T follicular helper cell (primary cell): ENCODE measurements around the gene PAK6.

ENCODE experiments used
- DNase-seq: peaks from one replicate; pipeline ENCODE4 v3.0.0-alpha.2; 2020; ENCODE audit warnings: low read depth

PAK6 gene

GRCh38 chr15:40276927-40277326 lies 38.1 kb downstream of the PAK6 start:
- DNase-seq = no peak

- no peak for DNase-seq
Measured at GRCh38 chr15:40277471-40277870, 38.6 kb downstream of the PAK6 start.

GRCh38 chr15:40278026-40278425 lies 39.2 kb downstream of the PAK6 start:
- DNase-seq = no peak

GRCh38 chr15:40279437-40280141 lies 40.7 kb downstream of the PAK6 start:
- DNase-seq = peak; percentile 47

GRCh38 chr15:40280260-40281056 lies 41.6 kb downstream of the PAK6 start:
- no peak for DNase-seq

- no peak for DNase-seq
Measured at GRCh38 chr15:40281057-40281800, 42.4 kb downstream of the PAK6 start.

- DNase-seq = no peak
Measured at GRCh38 chr15:40281801-40282146, 42.9 kb downstream of the PAK6 start.

GRCh38 chr15:40282147-40282868 lies 43.4 kb downstream of the PAK6 start:
- peak; percentile 27 for DNase-seq

GRCh38 chr15:40282869-40283614 lies 44.2 kb downstream of the PAK6 start, which contains the start of gene ANKRD63:
Gene ANKRD63, minus strand, starts transcription at chr15:40283064. Its CDS starts 478 bp downstream, at chr15:40282586.
- no peak for DNase-seq

GRCh38 chr15:40283615-40284300 lies 44.9 kb downstream of the PAK6 start:
- DNase-seq = no peak

- DNase-seq = no peak
Measured at GRCh38 chr15:40285151-40285550, 46.3 kb downstream of the PAK6 start.

GRCh38 chr15:40285554-40286011 lies 46.7 kb downstream of the PAK6 start:
- no peak for DNase-seq

GRCh38 chr15:40286061-40286532 lies 47.2 kb downstream of the PAK6 start:
- no peak for DNase-seq

- no peak for DNase-seq
Measured at GRCh38 chr15:40286794-40287193, 47.9 kb downstream of the PAK6 start.

- DNase-seq = no peak
Measured at GRCh38 chr15:40287505-40287904, 48.6 kb downstream of the PAK6 start.

GRCh38 chr15:40287968-40288367 lies 49.1 kb downstream of the PAK6 start:
- DNase-seq = no peak

- no peak for DNase-seq
Measured at GRCh38 chr15:40289140-40289775, 50.4 kb downstream of the PAK6 start.

- no peak for DNase-seq
Measured at GRCh38 chr15:40290545-40290917, 51.7 kb downstream of the PAK6 start.

GRCh38 chr15:40290918-40291574 lies 52.2 kb downstream of the PAK6 start:
- DNase-seq = no peak
